OCI-LY3 (cell line): ENCODE measurements around the gene RAI1.

ENCODE experiments used
- H2AFZ ChIP-seq: fragments of 200-600, 300-600 bp; shearing (Covaris generic); 2 replicates; pipeline ENCODE4 v1.6.0; 2014; ENCODE audit warnings: antibody characterized with exemption, low read depth, low read length
- H3K27ac ChIP-seq: fragments of 200-600, 300-600 bp; sonication (generic); 2 replicates; pipeline ENCODE4 v1.5.1; 2014; ENCODE audit warnings: mild to moderate bottlenecking, low read length, moderate library complexity, mixed read lengths
- H3K27me3 ChIP-seq: fragments of 200-600, 300-600 bp; sonication (generic); 2 replicates; pipeline ENCODE4 v1.6.1; 2014; ENCODE audit warnings: low read depth, low read length, mixed read lengths
- H3K36me3 ChIP-seq: fragments of 200-600, 300-600 bp; sonication (generic); replicated peaks from 2 replicates; pipeline ENCODE3; 2014; ENCODE audit warnings: low read depth, low read length, mixed read lengths
- H3K4me1 ChIP-seq: fragments of 300-600, 200-600 bp; sonication (generic); 2 replicates; pipeline ENCODE4 v1.6.1; 2014; ENCODE audit warnings: low read length, mixed read lengths
- H3K4me2 ChIP-seq: fragments of 200-600, 300-600 bp; sonication (generic); 2 replicates; pipeline ENCODE4 v1.6.1; 2014; ENCODE audit warnings: low read length, mixed read lengths
- H3K4me3 ChIP-seq: fragments of 300-600, 200-600 bp; sonication (generic); 2 replicates; pipeline ENCODE4 v1.5.1; 2014; ENCODE audit warnings: antibody characterized with exemption, mild to moderate bottlenecking, low read length, moderate library complexity
- H3K79me2 ChIP-seq: fragments of 300-600, 200-600 bp; shearing (Covaris generic); 2 replicates; pipeline ENCODE4 v1.6.1; 2014; ENCODE audit warnings: mild to moderate bottlenecking, low read length, mixed read lengths
- H3K9ac ChIP-seq: fragments of 300-600, 200-600 bp; shearing (Covaris generic); 2 replicates; pipeline ENCODE4 v1.6.0; 2014; ENCODE audit warnings: mild to moderate bottlenecking, low read length, moderate library complexity
- H3K9me3 ChIP-seq: fragments of 200-600, 300-600 bp; shearing (Covaris generic); 2 replicates; pipeline ENCODE4 v1.6.1; 2014; ENCODE audit warnings: low read length, mixed read lengths; ENCODE audit not compliant: insufficient read depth
- H4K20me1 ChIP-seq: fragments of 200-600, 300-600 bp; sonication (generic); 2 replicates; pipeline ENCODE4 v1.6.1; 2016; ENCODE audit warnings: low read length, mixed read lengths; ENCODE audit not compliant: insufficient read depth
- CTCF ChIP-seq: fragments of 200-600, 300-600 bp; sonication (generic); IDR thresholded peaks from 2 replicates; pipeline ENCODE4 v1.5.1; 2014; ENCODE audit warnings: antibody characterized with exemption, low read length, low read depth
- EZH2phosphoT487 ChIP-seq: fragments of 200-600 bp; shearing (Covaris generic); IDR thresholded peaks from 2 replicates; pipeline ENCODE4 v1.6.1; 2018; ENCODE audit warnings: antibody characterized with exemption, mixed run types, low read depth

Gene RAI1

GRCh38 chr17:17860766-17861107 lies 179.5 kb downstream of the RAI1 start:
- no peak overlapping the region for H3K4me3 ChIP-seq
- H3K79me2 ChIP-seq: no peaks in the 10 kb centered on the region
- H3K4me2 ChIP-seq: no peak overlapping the region
- H3K36me3 ChIP-seq: no peaks in the 10 kb centered on the region
- no peak overlapping the region for H3K9ac ChIP-seq
- no peaks in the 10 kb centered on the region for H3K27me3 ChIP-seq
- TF ChIP-seq EZH2phosphoT487 (no peak), CTCF (no peak)
- H3K4me1 ChIP-seq: no peaks in the 10 kb centered on the region
- no peak overlapping the region for H2AFZ ChIP-seq
- no peaks in the 10 kb centered on the region for H3K9me3 ChIP-seq
- no peaks in the 10 kb centered on the region for H4K20me1 ChIP-seq
- no peak overlapping the region for H3K27ac ChIP-seq
